Measurements from ENCODE around the gene CADPS.

- TF ChIP-seq CTCF (IDR thresholded peaks at IDR 0.05; ENCODE audit: poor library complexity, severe bottlenecking) (no peak), EP300 (conservative IDR thresholded peaks at IDR 0.05; ENCODE audit: poor library complexity, severe bottlenecking) (no peak), POLR2AphosphoS5 (IDR thresholded peaks at IDR 0.05) (no peak), RAD21 (conservative IDR thresholded peaks at IDR 0.05) (no peak), TAF1 (IDR thresholded peaks at IDR 0.05; ENCODE audit: low read depth) (no peak), EZH2 (IDR thresholded peaks at IDR 0.05; ENCODE audit: borderline replicate concordance, insufficient read depth, low read length, poor library complexity, severe bottlenecking) (no peak), REST (IDR thresholded peaks at IDR 0.05; ENCODE audit: borderline replicate concordance) (no peak), SMC3 (conservative IDR thresholded peaks at IDR 0.05; ENCODE audit: poor library complexity) (no peak)
Observed at GRCh38 chr3:62631488-62631887, 243.7 kb downstream of the CADPS start.

Data from neural cell (in vitro differentiated cells).